H1 (cell line): ENCODE data around the gene EME2. TPM values are rescaled to one million over a fixed set of nuclear protein-coding genes. Genes with fewer than 3 reads are reported as not detected.

Experiments used
- KDM5A ChIP-seq: fragments of 200-600 bp; IDR thresholded peaks from 2 replicates; pipeline ENCODE4 v1.7.1; 2012; ENCODE audit warnings: mild to moderate bottlenecking, low read length, inconsistent platforms, mixed read lengths
- SP1 ChIP-seq: IDR thresholded peaks from 2 replicates; pipeline ENCODE4 v1.6.1; 2011; ENCODE audit warnings: low read depth, low read length
- polyA plus RNA-seq, 7 experiments: library from polyadenylated mRNA; depleted of rRNA in 3 of 7; stranded (reverse) in 5 of 7; unstranded in 2 of 7; fragments of >200 nt in 5 of 7; fragments of 200-250 nt in 2 of 7; gene quantifications; 1 replicate in 5 of 7; 2 replicates in 1 of 7; 4 replicates in 1 of 7; pipeline versions ENCODE4 v1.2.1 to v1.2.3, GENCODE V29; 2011 to 2013; ENCODE audit warnings: missing spikeins in 2 of 7, mixed read lengths in 2 of 7
- total RNA-seq: library from RNA; stranded (reverse); fragmentation: NEBNext Ultra II Directional; extraction: Animal tissue kit (Norgen Biotek cat#: 25700); gene quantifications from 2 replicates; pipeline ENCODE4 v1.2.1, GENCODE V29; 2021

The EME2 gene
- total and polyA plus RNA-seq, 2 of the 8 experiments (the other 6 are each of a cell fraction or from before 2014, with no cell fraction given), result 13.1 to 19.7 TPM

- no peak for TF ChIP-seq KDM5A
- no peak; the same call in 1 of the 2 replicates for TF ChIP-seq SP1
Measured at GRCh38 chr16:1771864-1772361, 697 bp upstream of the EME2 start (continued).
